Left ventricle myocardium inferior (tissue), 1 donor: ENCODE measurements around the gene TNS3. TPM values are rescaled to one million over a fixed set of nuclear protein-coding genes. Genes with fewer than 3 reads are reported as not detected.

Experiments used
- DNase-seq: peaks from one replicate; pipeline ENCODE4 v3.0.0-alpha.2; 2020
- H3K27ac ChIP-seq: fragments of 200-600 bp; replicated peaks from 2 replicates; pipeline ENCODE4 v1.8.0; 2021
- H3K27me3 ChIP-seq: fragments of 200-600 bp; 2 replicates; pipeline ENCODE4 v1.8.0; 2021; ENCODE audit warnings: low read depth
- H3K36me3 ChIP-seq: fragments of 200-600 bp; 2 replicates; pipeline ENCODE4 v1.8.0; 2021
- H3K4me1 ChIP-seq: fragments of 200-600 bp; 2 replicates; pipeline ENCODE4 v1.8.0; 2021
- H3K4me3 ChIP-seq: fragments of 200-600 bp; 2 replicates; pipeline ENCODE4 v1.8.0; 2021; ENCODE audit warnings: mild to moderate bottlenecking, moderate library complexity
- H3K9me3 ChIP-seq: fragments of 200-600 bp; replicated peaks from 2 replicates; pipeline ENCODE4 v1.8.0; 2021
- CTCF ChIP-seq: fragments of 200-600 bp; IDR thresholded peaks from 2 replicates; pipeline ENCODE4 v1.8.0; 2021; ENCODE audit warnings: antibody characterized with exemption, mild to moderate bottlenecking, borderline replicate concordance
- intact Hi-C: fragments of 100-400 bp; cut with micrococcal nuclease; formaldehyde crosslinking; loops from one replicate; pipeline ENCODE4 v1.11.0; 2022
- total RNA-seq: library from RNA; stranded (reverse); fragmentation: NEBNext Ultra II Directional; extraction: Animal tissue kit (Norgen Biotek cat#: 25700); gene quantifications from one replicate; pipeline ENCODE4 v1.2.1, GENCODE V29; 2021
- donor health status: DM: no; HTN: yes; CAD: no; lungs with severe emphysema.

The TNS3 gene
- total RNA-seq, 1 donor from 2014 or later, result 40.6 TPM

GRCh38 chr7:47326808-47327207, 255.1 kb downstream of the TNS3 start:
- intact Hi-C loops, result no loop called here
- Histone ChIP-seq H3K27me3 (no peaks in the 10 kb centered on the region), H3K4me3 (peak overlapping the region; percentile 65), H3K36me3 (no peaks in the 10 kb centered on the region), H3K9me3 (no peaks in the 10 kb centered on the region), H3K27ac (peak overlapping the region; percentile 98), H3K4me1 (peaks cover 93% of the 10 kb centered on the region)
- no peak for TF ChIP-seq CTCF
- DNase-seq, result peak; percentile 58

GRCh38 chr7:47326220-47326619, 255.7 kb downstream of the TNS3 start:
- no peaks in the 10 kb centered on the region for H3K27me3 ChIP-seq
- H3K4me1 ChIP-seq, result peaks cover 87% of the 10 kb centered on the region
- peaks cover under 1% of the 10 kb centered on the region for H3K36me3 ChIP-seq
- intact Hi-C loops, result no loop called here
- peak overlapping the region; percentile 65 for H3K4me3 ChIP-seq
- H3K27ac ChIP-seq, result peak overlapping the region; percentile 98
- no peaks in the 10 kb centered on the region for H3K9me3 ChIP-seq
- no peak for DNase-seq
- TF ChIP-seq CTCF, result no peak

- Histone ChIP-seq H3K27ac (peak overlapping the region; percentile 98), H3K4me1 (peaks cover 81% of the 10 kb centered on the region)
- TF ChIP-seq CTCF, result no peak
These were observed 256.6 kb downstream of the TNS3 start for GRCh38 chr7:47325337-47325736.

GRCh38 chr7:47323904-47324303, 258.0 kb downstream of the TNS3 start:
- TF ChIP-seq CTCF, result no peak
- intact Hi-C loops, result no loop called here
- peaks cover 15% of the 10 kb centered on the region for H3K36me3 ChIP-seq
- peaks cover 81% of the 10 kb centered on the region for H3K4me1 ChIP-seq
- peak overlapping the region; percentile 98 for H3K27ac ChIP-seq
- DNase-seq, result no peak
- H3K9me3 ChIP-seq, result no peaks in the 10 kb centered on the region
- no peak overlapping the region for H3K4me3 ChIP-seq
- no peaks in the 10 kb centered on the region for H3K27me3 ChIP-seq

More at GRCh38 chr7:47325337-47325736, 256.6 kb downstream of the TNS3 start:
- intact Hi-C loops, result no loop called here
- Histone ChIP-seq H3K27me3 (no peaks in the 10 kb centered on the region), H3K4me3 (peak overlapping the region; percentile 65), H3K36me3 (peaks cover 10% of the 10 kb centered on the region), H3K9me3 (no peaks in the 10 kb centered on the region)
- no peak for DNase-seq

- intact Hi-C loops, result no loop called here
- peaks cover 81% of the 10 kb centered on the region for H3K4me1 ChIP-seq
- DNase-seq, result no peak
- peaks cover 15% of the 10 kb centered on the region for H3K36me3 ChIP-seq
- no peak overlapping the region for H3K4me3 ChIP-seq
- no peaks in the 10 kb centered on the region for H3K27me3 ChIP-seq
- peak overlapping the region; percentile 98 for H3K27ac ChIP-seq
- no peak for TF ChIP-seq CTCF
- no peaks in the 10 kb centered on the region for H3K9me3 ChIP-seq
These were observed 259.2 kb downstream of the TNS3 start for GRCh38 chr7:47322731-47323130.

GRCh38 chr7:47320296-47320695, 261.6 kb downstream of the TNS3 start:
- no peaks in the 10 kb centered on the region for H3K27me3 ChIP-seq
- no peak overlapping the region for H3K4me3 ChIP-seq
- H3K9me3 ChIP-seq, result no peaks in the 10 kb centered on the region
- H3K27ac ChIP-seq, result peak overlapping the region; percentile 89
- no peak for TF ChIP-seq CTCF
- peaks cover 15% of the 10 kb centered on the region for H3K36me3 ChIP-seq
- intact Hi-C loops, result no loop called here
- peaks cover 80% of the 10 kb centered on the region for H3K4me1 ChIP-seq
- no peak for DNase-seq
